ENCODE data around the gene PUM1.

The PUM1 gene

DNA sequence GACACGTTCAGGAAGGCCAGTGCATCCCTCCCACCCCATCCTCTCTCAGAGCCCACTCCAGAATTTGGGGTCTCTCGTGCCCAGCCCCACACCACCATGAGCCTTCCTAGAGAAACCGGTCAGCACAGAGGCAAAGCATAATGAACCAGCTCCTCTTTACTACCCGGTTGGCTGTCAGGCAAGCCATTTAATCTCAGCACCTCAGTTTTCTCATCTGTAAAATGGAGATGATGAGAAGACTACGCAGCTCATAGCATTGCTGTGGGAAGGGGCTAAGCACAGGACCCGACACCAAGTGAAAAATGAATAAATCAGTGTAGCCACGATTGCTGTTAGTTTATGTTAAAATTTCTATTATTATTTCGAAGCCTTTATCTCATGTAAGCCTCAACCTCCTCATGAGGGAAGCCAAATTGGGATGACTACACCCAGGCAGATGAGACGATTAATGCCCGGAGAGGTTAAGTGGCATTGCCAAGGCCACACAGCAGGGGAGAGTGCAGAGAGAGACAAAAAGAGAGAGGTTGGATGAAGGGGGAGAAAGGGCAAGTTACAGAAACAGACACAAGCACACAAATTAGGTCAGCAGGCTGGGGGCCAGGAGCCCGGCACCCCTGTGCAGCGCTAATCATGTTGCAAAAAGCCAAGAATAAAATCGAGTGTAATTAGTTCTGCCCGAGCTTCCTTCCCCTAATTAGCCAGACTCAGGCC lies 182.7 kb downstream of the PUM1 start:
- 86% methylated on average over 14 of the region's 14 CpGs for WGBS
- Histone ChIP-seq H3K27ac (ENCODE audit: low read depth, low read length) (no peak overlapping the region), H3K4me1 (ENCODE audit: insufficient read depth, low read length) (peaks cover 19% of the 10 kb centered on the region)

More for the DNA sequence above, 182.7 kb downstream of the PUM1 start:
- Histone ChIP-seq H3K36me3 (ENCODE audit: insufficient read depth, low read length) (no peaks in the 10 kb centered on the region), H3K4me3 (ENCODE audit: low read length) (no peak overlapping the region), H3K9ac (ENCODE audit: low read depth, low read length) (no peak overlapping the region), H3K9me3 (ENCODE audit: insufficient read depth, low read depth, low read length) (no peaks in the 10 kb centered on the region), H3K27me3 (ENCODE audit: insufficient read depth, low read length) (no peaks in the 10 kb centered on the region)
